Right atrium auricular region (tissue), 2 donors: ENCODE data around the gene ZMPSTE24. TPM values are rescaled to one million over a fixed set of nuclear protein-coding genes. Genes with fewer than 3 reads are reported as not detected.

Source experiments
- DNase-seq: peaks from one replicate; pipeline ENCODE4 v3.0.0-alpha.2; 2019; ENCODE audit warnings: low spot score
- H3K27ac ChIP-seq, 2 donors: fragments of 200-600 bp; sonication (generic); 1 replicate in 1 of 2; 2 replicates in 1 of 2; pipeline ENCODE4 v1.5.1; 2016 to 2019
- H3K27me3 ChIP-seq, 2 donors: fragments of 200-600 bp; sonication (generic); one replicate each; pipeline versions ENCODE4 v1.5.1 to v1.6.0; 2017 to 2019
- H3K36me3 ChIP-seq: fragments of 200-600 bp; sonication (generic); one replicate; pipeline ENCODE4 v1.5.1; 2016
- H3K4me1 ChIP-seq, 2 donors: fragments of 200-600 bp; sonication (generic); one replicate each; pipeline versions ENCODE4 v1.5.1 to v1.6.0; 2017 to 2019
- H3K4me3 ChIP-seq, 2 donors: fragments of 200-600 bp; sonication (generic); 1 replicate in 1 of 2; 2 replicates in 1 of 2; pipeline ENCODE4 v1.5.1; 2017 to 2019; ENCODE audit warnings: mild to moderate bottlenecking in 1 of 2, moderate library complexity in 1 of 2
- H3K9me3 ChIP-seq, 2 donors: fragments of 200-600 bp; sonication (generic); one replicate each; pipeline ENCODE4 v1.5.1; 2019
- CTCF ChIP-seq, 2 donors: fragments of 200-600 bp; sonication (generic); IDR thresholded peaks; one replicate each; pipeline ENCODE4 v1.5.1; 2019; ENCODE audit warnings: antibody characterized with exemption in 2 of 2
- total RNA-seq, 2 donors: library from RNA; depleted of rRNA; stranded (reverse); fragments of >200 nt; gene quantifications; one replicate each; pipeline ENCODE4 v1.1.0, GENCODE V29; 2016

ZMPSTE24 gene
- total RNA-seq, 2 donors from 2014 or later: 23.8 to 43.2 TPM

DNA sequence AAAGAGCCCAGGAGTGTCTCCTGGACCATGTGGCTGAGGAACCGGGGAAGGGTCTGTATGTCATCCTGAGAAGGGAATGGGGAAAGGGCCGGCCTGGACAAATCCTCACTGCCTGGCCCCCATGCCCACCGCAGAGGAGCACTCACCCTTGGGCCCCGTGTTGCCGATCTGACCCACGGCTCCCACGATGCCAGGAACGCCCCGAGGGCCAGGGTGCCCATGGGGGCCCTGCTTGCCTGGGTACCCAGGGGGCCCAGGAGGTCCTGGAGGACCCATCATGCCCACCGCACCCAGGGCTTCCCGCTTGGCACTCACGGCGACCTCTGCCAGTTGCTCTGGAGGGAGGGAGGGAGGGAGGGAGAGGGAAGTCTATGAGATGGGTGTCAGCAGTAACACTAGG is 44.4 kb downstream of the ZMPSTE24 start:
- no peaks in the 10 kb centered on the region for H3K4me1 ChIP-seq
- H3K4me3 ChIP-seq: no peak overlapping the region
- TF ChIP-seq CTCF (IDR thresholded peaks at IDR 0.05): no peak
- no peak overlapping the region for H3K27ac ChIP-seq
- H3K27me3 ChIP-seq: no peaks in the 10 kb centered on the region
- DNase-seq: no peak
- no peaks in the 10 kb centered on the region for H3K9me3 ChIP-seq
- no peaks in the 10 kb centered on the region for H3K36me3 ChIP-seq

- Histone ChIP-seq H3K4me3 (no peak overlapping the region), H3K36me3 (no peaks in the 10 kb centered on the region), H3K27me3 (no peaks in the 10 kb centered on the region), H3K9me3 (no peaks in the 10 kb centered on the region), H3K27ac (no peak overlapping the region), H3K4me1 (no peaks in the 10 kb centered on the region)
- TF ChIP-seq CTCF (IDR thresholded peaks at IDR 0.05): no peak
- no peak for DNase-seq
These were observed 45.2 kb downstream of the ZMPSTE24 start for GRCh38 chr1:40303051-40303771.

DNA sequence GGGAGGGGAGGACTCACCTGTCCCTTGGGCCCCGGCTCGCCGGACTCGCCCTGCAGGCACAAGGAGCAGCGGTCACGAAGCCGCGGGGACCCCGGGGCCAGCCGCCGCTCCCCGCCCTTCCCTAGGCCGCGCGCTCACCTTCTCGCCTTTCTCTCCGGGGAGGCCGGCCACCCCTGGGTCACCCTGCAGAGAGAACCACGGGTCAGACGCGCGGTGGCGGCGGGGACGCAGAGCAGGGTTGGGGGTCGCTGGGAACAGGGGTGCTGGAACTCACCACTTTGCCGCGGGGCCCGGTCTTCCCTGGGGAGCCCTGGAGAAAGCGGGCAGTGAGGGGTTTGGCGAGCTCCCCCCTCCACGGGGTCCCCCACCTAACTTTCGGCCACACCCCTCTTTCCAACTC is 45.8 kb downstream of the ZMPSTE24 start:
- no peak for TF ChIP-seq CTCF (IDR thresholded peaks at IDR 0.05)
- H3K4me1 ChIP-seq: no peaks in the 10 kb centered on the region
- H3K27me3 ChIP-seq: no peaks in the 10 kb centered on the region
- no peak overlapping the region for H3K4me3 ChIP-seq
- no peak overlapping the region for H3K27ac ChIP-seq
- no peaks in the 10 kb centered on the region for H3K9me3 ChIP-seq
- DNase-seq: no peak
- H3K36me3 ChIP-seq: no peaks in the 10 kb centered on the region

DNA sequence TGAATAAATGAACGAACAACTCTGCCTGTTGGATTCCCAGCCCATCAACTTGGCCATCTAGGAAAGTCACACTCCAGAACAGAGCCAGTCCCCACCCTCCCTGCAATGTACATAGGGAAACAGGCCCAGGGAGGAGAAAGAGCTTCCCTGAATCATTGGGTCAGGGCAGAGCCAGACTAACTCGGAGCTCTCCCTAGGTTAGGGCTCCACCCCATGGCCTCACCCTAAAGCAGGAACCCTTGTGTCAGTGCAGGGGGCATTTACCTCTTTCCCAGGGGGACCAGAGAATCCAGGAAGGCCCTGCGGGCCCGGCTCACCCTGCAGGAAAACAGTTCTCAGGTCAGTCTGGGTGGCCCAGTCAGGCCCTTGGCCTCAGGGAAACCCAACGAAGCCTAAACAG is 47.4 kb downstream of the ZMPSTE24 start:
- DNase-seq: no peak
- H3K4me3 ChIP-seq: no peak overlapping the region

DNA sequence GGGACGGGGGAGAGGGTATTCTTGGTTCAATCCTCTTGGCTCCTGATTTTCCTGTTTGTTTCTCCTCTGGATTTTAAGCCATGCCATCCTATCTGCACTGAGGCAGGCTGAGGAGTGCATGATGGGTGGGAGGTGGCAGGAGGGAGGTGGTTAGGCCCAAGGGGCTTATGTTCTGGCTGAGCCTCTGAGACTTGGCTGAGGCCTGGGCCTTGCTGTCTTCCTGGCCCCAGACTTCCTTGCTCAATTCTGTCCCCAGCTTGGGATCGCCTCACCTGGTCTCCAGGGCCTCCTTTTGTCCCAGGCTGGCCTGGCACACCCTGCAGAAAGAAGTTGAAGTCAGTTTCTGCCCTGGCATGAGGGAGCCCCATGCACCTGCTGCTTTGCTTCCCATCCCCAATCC is 47.8 kb downstream of the ZMPSTE24 start:
- Histone ChIP-seq H3K4me1 (no peaks in the 10 kb centered on the region), H3K9me3 (no peaks in the 10 kb centered on the region), H3K4me3 (no peak overlapping the region), H3K27me3 (no peaks in the 10 kb centered on the region), H3K36me3 (no peaks in the 10 kb centered on the region), H3K27ac (no peak overlapping the region)
- DNase-seq: no peak
- TF ChIP-seq CTCF (IDR thresholded peaks at IDR 0.05): no peak

More for the DNA sequence above, 47.4 kb downstream of the ZMPSTE24 start:
- H3K27me3 ChIP-seq: no peaks in the 10 kb centered on the region
- no peak overlapping the region for H3K27ac ChIP-seq
- H3K4me1 ChIP-seq: no peaks in the 10 kb centered on the region
- TF ChIP-seq CTCF (IDR thresholded peaks at IDR 0.05): no peak
- no peaks in the 10 kb centered on the region for H3K9me3 ChIP-seq
- no peaks in the 10 kb centered on the region for H3K36me3 ChIP-seq

DNA sequence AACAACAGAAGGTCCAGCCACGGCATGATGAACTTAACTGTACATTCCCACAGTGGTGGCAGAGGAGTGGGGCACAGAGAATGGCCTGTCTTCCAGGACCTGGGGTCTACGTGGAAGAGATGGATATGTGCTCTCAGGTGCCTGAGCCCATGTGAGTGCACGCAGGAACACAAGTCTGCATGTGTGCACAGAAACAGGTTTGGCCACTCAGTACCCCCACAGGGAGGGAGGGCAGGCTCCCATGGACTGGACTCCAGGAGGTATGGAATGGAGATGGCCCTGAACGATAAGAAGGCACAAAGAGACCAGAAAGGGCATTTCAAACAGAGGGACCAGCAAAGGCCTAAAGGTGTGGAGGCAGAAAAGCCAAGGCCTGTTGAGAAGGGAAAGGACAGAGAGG is 48.3 kb downstream of the ZMPSTE24 start:
- H3K4me1 ChIP-seq: no peaks in the 10 kb centered on the region
- no peaks in the 10 kb centered on the region for H3K9me3 ChIP-seq
- no peak overlapping the region for H3K27ac ChIP-seq
- no peak overlapping the region for H3K4me3 ChIP-seq
- no peak for DNase-seq
- no peaks in the 10 kb centered on the region for H3K36me3 ChIP-seq
- TF ChIP-seq CTCF (IDR thresholded peaks at IDR 0.05): no peak
- H3K27me3 ChIP-seq: no peaks in the 10 kb centered on the region
